ENCODE measurements around the gene LPO.

DNA sequence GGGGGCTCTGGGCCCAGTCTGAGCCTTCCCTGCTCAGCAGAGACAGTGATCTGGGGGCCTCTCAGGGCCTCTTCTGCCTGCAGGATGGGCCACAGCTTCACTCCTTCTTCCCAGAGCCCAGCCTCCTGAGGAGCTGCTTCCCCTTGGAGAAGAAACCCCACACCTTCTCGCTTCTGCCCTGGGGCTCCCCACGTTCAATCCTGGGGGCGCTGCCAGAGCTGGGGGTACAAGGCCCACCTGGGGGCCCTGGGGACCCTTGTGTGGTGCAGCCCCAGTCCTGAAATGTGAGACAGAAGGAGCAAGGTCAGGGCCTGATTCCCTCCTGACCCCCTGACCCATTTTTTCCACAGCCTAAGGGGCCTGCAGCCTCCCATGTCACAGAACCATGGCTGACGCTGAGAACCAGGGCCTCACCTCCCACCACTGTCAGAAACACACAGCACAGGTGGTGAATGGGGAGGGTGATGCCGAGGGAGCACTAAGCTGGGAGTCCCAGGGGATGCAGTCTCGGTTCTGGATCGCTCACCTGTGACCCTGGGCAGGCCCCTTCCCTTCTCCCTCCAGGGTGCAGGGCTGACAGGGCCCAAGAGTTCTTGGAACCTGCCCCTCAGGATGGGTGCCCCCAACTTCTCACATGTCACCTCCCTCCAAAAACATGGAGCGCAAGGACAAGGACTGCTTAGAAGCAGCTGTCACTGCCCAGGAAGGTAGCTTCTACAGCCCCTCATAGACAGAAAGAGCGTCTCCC, 64.0 kb downstream of the LPO start:
- TF ChIP-seq, protein P1, sequence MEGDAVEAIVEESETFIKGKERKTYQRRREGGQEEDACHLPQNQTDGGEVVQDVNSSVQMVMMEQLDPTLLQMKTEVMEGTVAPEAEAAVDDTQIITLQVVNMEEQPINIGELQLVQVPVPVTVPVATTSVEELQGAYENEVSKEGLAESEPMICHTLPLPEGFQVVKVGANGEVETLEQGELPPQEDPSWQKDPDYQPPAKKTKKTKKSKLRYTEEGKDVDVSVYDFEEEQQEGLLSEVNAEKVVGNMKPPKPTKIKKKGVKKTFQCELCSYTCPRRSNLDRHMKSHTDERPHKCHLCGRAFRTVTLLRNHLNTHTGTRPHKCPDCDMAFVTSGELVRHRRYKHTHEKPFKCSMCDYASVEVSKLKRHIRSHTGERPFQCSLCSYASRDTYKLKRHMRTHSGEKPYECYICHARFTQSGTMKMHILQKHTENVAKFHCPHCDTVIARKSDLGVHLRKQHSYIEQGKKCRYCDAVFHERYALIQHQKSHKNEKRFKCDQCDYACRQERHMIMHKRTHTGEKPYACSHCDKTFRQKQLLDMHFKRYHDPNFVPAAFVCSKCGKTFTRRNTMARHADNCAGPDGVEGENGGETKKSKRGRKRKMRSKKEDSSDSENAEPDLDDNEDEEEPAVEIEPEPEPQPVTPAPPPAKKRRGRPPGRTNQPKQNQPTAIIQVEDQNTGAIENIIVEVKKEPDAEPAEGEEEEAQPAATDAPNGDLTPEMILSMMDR (conservative IDR thresholded peaks at IDR 0.05 in 1 of 2, IDR thresholded peaks at IDR 0.05 in 1 of 2; ENCODE audit: extremely low read depth in 1 of 2, insufficient read depth in 1 of 2, low read depth in 1 of 2, low read length in 2 of 2): no peak
- TF ChIP-seq EZH2 (IDR thresholded peaks at IDR 0.05; ENCODE audit: borderline replicate concordance, low read length): no peak
